HG03060 (cell line): ENCODE data around the gene ABHD5.

ENCODE experiments used
- ATAC-seq: cut with Tn5 transposase; IDR thresholded peaks from one replicate; pipeline ENCODE4 v1.9.1; 2021; ENCODE audit warnings: low read depth, moderate number of reproducible peaks; ENCODE audit not compliant: unreplicated experiment

Gene ABHD5

GRCh38 chr3:43709022-43709421 lies 18.3 kb downstream of the ABHD5 start:
- no peak for ATAC-seq

GRCh38 chr3:43710607-43711006 lies 19.9 kb downstream of the ABHD5 start:
- ATAC-seq = no peak

- no peak for ATAC-seq
Observed at GRCh38 chr3:43718296-43718695, 27.6 kb downstream of the ABHD5 start.

GRCh38 chr3:43723121-43723734 lies 32.5 kb downstream of the ABHD5 start:
- ATAC-seq = no peak

- ATAC-seq = no peak
Observed at GRCh38 chr3:43726521-43726920, 35.8 kb downstream of the ABHD5 start.

- ATAC-seq = no peak
Observed at GRCh38 chr3:43727930-43728329, 37.2 kb downstream of the ABHD5 start.

GRCh38 chr3:43728476-43728875 lies 37.7 kb downstream of the ABHD5 start:
- ATAC-seq = no peak

GRCh38 chr3:43728947-43729346 lies 38.2 kb downstream of the ABHD5 start:
- no peak for ATAC-seq

- no peak for ATAC-seq
Observed at GRCh38 chr3:43729707-43730414, 39.1 kb downstream of the ABHD5 start.

GRCh38 chr3:43732747-43733425 lies 42.1 kb downstream of the ABHD5 start:
- ATAC-seq = no peak

- ATAC-seq = no peak
Observed at GRCh38 chr3:43733459-43734384, 43.0 kb downstream of the ABHD5 start.

- no peak for ATAC-seq
Observed at GRCh38 chr3:43734685-43735084, 43.9 kb downstream of the ABHD5 start.

- ATAC-seq = no peak
Observed at GRCh38 chr3:43735618-43736017, 44.9 kb downstream of the ABHD5 start.

GRCh38 chr3:43736558-43737440 lies 46.1 kb downstream of the ABHD5 start:
- ATAC-seq = no peak

- no peak for ATAC-seq
Observed at GRCh38 chr3:43738305-43738704, 47.6 kb downstream of the ABHD5 start.

- ATAC-seq = no peak
Observed at GRCh38 chr3:43742920-43743319, 52.2 kb downstream of the ABHD5 start.

- no peak for ATAC-seq
Observed at GRCh38 chr3:43747641-43748040, 56.9 kb downstream of the ABHD5 start.

- no peak for ATAC-seq
Observed at GRCh38 chr3:43748179-43748578, 57.4 kb downstream of the ABHD5 start.

GRCh38 chr3:43748645-43749044 lies 57.9 kb downstream of the ABHD5 start:
- no peak for ATAC-seq

- no peak for ATAC-seq
Observed at GRCh38 chr3:43752905-43753304, 62.2 kb downstream of the ABHD5 start.
